Measurements from ENCODE around the gene ADSL.

The ADSL gene

DNA sequence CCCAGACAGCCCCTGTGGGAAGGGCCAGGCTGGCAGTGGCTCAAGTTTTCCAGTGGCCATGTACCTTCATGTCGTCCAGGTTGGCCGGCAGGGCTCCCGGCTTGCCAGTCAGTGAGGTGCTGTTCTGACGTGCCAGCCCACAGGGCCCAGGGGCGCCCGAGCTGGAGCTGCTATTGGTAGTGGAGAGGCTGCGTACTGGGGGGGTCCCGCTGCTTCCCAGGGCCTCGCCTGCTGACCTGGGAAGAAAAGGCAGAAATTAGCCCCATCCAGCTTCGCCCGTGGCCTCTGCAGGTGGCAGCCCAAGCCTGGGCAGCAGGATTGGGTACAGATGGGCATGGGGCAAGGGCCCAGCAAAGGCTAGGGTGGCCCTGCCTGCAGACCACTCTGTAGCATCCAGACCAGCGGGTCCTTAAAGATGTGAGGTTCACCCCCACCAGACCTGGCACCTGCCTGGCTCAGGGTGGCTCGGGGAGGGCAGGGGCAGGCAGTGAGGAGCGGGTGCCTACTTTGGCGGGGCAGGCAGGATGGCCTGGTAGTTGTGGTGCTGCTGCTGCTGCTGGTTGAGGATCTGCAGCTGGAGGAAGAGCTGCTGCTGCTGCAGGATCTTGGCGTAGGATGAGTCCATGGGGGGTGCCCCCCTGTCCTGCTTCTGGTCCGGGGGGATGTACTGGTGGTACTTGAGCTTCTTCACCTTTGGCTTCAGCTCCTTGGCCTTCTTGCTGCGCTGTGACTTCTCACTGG is 74.2 kb downstream of the ADSL start:
- no peak for DNase-seq

GRCh38 chr22:40421082-40421350 is 74.7 kb downstream of the ADSL start:
- no peak for DNase-seq

GRCh38 chr22:40421941-40422340 is 75.6 kb downstream of the ADSL start:
- DNase-seq = no peak

GRCh38 chr22:40422558-40423309 is 76.4 kb downstream of the ADSL start:
- DNase-seq = no peak

DNA sequence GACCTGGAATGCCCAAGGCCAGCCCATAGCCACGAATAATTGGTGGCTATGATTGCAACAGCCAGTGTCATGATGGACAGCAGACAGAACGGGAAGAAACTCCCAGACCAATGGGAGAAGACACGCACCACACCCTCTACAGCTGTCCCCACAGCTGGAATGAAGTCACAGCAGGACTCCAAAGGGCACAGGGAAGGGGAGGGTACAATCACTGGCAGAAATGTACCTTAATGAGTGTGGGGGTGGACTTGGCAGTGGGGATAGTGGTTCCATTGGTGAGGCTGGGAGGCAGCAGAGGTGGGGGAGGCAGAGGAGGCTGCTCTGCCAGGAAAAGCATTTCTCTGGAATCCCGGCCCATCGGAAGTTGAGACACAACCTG is 77.0 kb downstream of the ADSL start:
- no peak for DNase-seq

DNA sequence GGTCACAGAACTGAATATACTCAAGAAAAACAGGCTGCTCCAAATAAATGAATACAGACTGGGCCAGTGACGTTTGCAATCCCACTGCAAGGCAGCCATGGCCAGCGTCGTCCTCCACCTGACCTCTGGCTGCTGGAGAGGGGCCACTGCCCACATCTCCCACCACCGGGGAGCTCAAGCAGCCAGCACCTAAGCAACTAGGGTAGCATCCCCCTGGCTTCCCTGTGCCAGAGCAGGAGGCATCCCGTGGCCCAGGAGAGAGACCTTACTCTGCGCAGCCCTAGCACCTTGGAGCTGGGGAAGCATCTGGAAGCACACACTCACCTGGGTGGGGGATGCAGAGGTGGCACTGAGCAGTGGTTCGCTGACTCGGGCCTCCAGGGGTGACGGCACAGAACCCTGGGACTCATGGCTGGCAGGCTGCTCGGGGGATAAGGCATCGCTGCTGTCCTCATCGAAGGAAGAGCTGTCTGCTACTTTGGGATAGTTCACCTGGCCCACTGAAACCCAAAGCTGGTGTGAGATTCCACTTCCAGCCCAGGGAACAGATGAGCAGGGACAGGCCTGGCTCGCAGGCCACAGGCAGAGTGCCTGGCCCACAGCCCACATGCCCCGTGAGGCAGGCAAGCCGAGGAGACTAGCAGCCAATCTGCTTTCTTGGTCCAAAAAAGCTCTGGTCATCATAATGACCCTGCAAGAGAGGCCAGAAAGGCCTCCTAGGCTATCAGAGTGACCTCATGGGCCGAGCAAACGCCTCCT is 77.8 kb downstream of the ADSL start:
- no peak for DNase-seq

GRCh38 chr22:40425082-40425481 is 78.8 kb downstream of the ADSL start:
- no peak for DNase-seq

DNA sequence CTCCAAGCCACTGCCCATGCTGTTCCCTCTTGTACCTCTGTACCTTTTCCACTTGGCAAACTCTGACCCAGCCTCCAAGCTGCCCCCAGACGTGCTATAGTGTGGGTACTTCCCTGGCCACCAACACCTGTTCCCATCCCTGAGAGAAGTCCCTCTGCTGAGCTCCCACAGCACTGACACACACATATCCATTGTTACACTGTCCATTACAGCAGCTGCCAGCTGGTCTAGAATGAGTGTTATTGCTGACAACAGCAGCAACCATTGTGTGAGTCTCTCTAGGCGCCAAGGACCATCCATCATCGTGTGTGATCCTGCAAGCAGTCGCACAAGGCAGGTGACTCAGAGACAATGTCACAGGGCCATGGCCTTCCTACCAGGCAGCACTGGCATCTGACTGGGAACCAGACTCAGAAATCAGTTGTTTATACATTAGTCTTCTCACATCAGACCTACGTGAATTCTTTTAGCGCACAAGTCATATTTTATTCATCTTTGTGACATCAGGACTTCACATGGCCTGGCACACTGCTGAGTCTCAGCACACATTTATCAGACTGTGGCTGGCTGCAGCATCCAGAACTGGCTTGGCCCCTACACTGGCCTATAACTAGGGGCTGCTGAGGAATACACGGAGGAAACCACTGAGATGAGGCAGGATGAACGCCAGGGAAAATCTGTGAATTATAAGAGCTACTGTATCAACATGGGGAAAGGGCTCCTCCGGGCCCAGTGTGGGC is 80.5 kb downstream of the ADSL start:
- DNase-seq = no peak

- no peak for DNase-seq
Observed at GRCh38 chr22:40428796-40429195, 82.5 kb downstream of the ADSL start.

- no peak for DNase-seq
Observed at GRCh38 chr22:40429481-40429880, 83.2 kb downstream of the ADSL start.

GRCh38 chr22:40430991-40431390 is 84.7 kb downstream of the ADSL start:
- no peak for DNase-seq

GRCh38 chr22:40432157-40432556 is 85.9 kb downstream of the ADSL start:
- DNase-seq = no peak

DNA sequence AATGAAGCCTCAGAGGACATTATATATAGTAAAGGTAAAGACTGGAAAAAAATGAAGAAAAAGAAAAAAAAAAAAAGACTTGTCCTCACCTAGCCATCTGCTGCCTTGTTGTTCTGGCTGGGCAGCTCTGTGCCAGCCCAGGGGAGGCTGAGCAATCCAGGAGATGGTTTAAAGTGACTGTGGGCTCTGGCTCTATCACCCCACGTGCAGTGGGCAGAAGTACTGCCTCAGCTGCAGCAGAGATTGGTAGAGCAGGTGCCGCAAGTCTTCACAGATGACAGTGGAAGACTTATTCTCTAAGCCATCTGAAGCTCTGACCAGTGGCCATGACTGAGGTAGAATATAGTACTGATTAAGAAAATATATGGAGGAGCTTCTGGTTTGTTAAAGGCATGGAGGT is 86.3 kb downstream of the ADSL start:
- no peak for DNase-seq

GRCh38 chr22:40433416-40434090 is 87.3 kb downstream of the ADSL start:
- DNase-seq = no peak

GRCh38 chr22:40434106-40434505 is 87.8 kb downstream of the ADSL start:
- DNase-seq = no peak

DNA sequence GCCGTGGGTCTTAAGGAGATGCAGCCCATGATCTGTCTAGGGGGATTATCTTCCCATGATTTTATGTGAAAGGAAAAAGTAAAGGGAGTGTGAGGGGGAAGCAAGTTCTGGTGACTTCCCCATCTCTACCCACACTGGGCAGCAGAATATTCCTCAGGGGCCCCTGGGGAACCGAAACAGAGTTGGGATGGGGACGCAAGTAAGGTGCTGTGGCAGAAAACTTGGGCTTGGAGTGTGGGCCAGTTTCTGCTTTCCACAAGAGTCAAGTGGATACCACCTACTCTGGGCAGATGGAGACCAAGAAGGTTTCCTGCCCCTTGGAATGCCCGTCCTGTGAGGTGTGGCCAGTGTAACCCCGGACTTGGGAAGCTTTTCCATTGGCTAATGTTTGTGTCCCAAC is 88.4 kb downstream of the ADSL start:
- DNase-seq = no peak

- DNase-seq = peak; percentile 46
Observed at GRCh38 chr22:40436505-40437431, 90.5 kb downstream of the ADSL start.

Data from activated CD4-positive, alpha-beta T cell treated with anti-CD3 and anti-CD28 coated beads for 48 hours (primary cell).